Breast epithelium (tissue), 3 donors: ENCODE measurements around the gene AOAH.

Experiments used
- CTCF ChIP-seq, 3 donors: fragments of 450-650 bp; IDR thresholded peaks; one replicate each; pipeline ENCODE4 v1.5.1; 2016 to 2017; ENCODE audit warnings: antibody characterized with exemption in 3 of 3, mild to moderate bottlenecking in 3 of 3, moderate library complexity in 3 of 3
- POLR2A ChIP-seq: fragments of 450-650 bp; IDR thresholded peaks from one replicate; pipeline ENCODE4 v1.6.1; 2016; ENCODE audit warnings: antibody characterized with exemption, mild to moderate bottlenecking, moderate library complexity

GRCh38 chr7:36644625-36645422 is 79.5 kb downstream of the AOAH start:
- TF ChIP-seq CTCF (IDR thresholded peaks at IDR 0.05) (no peak), POLR2A (no peak)
